Measurements from ENCODE around the gene CDH18. TPM values are rescaled to one million over a fixed set of nuclear protein-coding genes. Genes with fewer than 3 reads are reported as not detected.

Gene CDH18
- total and polyA plus RNA-seq, 2 of the 13 experiments (the other 11 are each of a cell fraction or from before 2014, with no cell fraction given) = not detected

GRCh38 chr5:19676895-19677294 is 311.1 kb downstream of the CDH18 start:
- Histone ChIP-seq H3K27ac (ENCODE audit: extremely low read length, insufficient read depth, low read length) (no peak overlapping the region), H2AFZ (ENCODE audit: low read length) (no peak overlapping the region), H3K4me3 (replicated peaks in 1 of 3; ENCODE audit: insufficient read depth in 1 of 3, low read depth in 2 of 3, low read length in 3 of 3) (no peak overlapping the region), H3K36me3 (replicated peaks in 1 of 2; ENCODE audit: control insufficient read depth in 1 of 2, insufficient read depth in 2 of 2, low read length in 2 of 2) (no peaks in the 10 kb centered on the region), H3K4me2 (ENCODE audit: low read depth, low read length) (no peak overlapping the region), H4K20me1 (ENCODE audit: insufficient read depth, low read length) (no peaks in the 10 kb centered on the region), H3K9ac (ENCODE audit: insufficient read depth, low read depth, low read length) (no peak overlapping the region), H3K4me1 (ENCODE audit: insufficient read depth, low read length) (no peaks in the 10 kb centered on the region), H3K79me2 (ENCODE audit: insufficient read depth, low read length) (no peaks in the 10 kb centered on the region), H3K9me3 (ENCODE audit: low read length) (peaks cover 13% of the 10 kb centered on the region; the same call in 1 of the 2 replicates), H3K27me3 (ENCODE audit: control insufficient read depth in 1 of 2, insufficient read depth in 2 of 2, low read length in 2 of 2) (no peaks in the 10 kb centered on the region)
- CTCF ChIA-PET (ENCODE audit: low intra/inter-chr PET ratio, low total read pairs) = no interaction called here
- POLR2A ChIA-PET = no interaction called here
- no peak for FAIRE-seq
- no TSS peak for BruUV-seq (replicated peaks)
- intact Hi-C loops (cut with micrococcal nuclease; ENCODE audit: unreplicated experiment) (no loop called here), in situ Hi-C loops (cut with HindIII; ENCODE audit: extremely low pct_ligation_motif_present, low pct_unique_long_range_greater_than_20kb) (no loop called here)
- TF ChIP-seq ZNF574 (CRISPR knock-in tag; IDR thresholded peaks at IDR 0.05) = no peak
- 1% methylated on average over 3 of the region's 3 CpGs for WGBS (ENCODE audit: low lambda C conversion rate)
- no peak for DNase-seq (ENCODE audit: low spot score)
- ATAC-seq = no peak

GRCh38 chr5:19660679-19661078 is 327.3 kb downstream of the CDH18 start:
- H3K36me3 ChIP-seq (replicated peaks in 1 of 2; ENCODE audit: control insufficient read depth in 1 of 2, insufficient read depth in 2 of 2, low read length in 2 of 2) = no peaks in the 10 kb centered on the region
- no peak overlapping the region for H2AFZ ChIP-seq (ENCODE audit: low read length)
- H3K9ac ChIP-seq (ENCODE audit: insufficient read depth, low read depth, low read length) = no peak overlapping the region
- peak; percentile 79 for TF ChIP-seq CEBPB (IDR thresholded peaks at IDR 0.05; ENCODE audit: borderline replicate concordance, low read depth, low read length)
- TF ChIP-seq CEBPG (CRISPR knock-in tag; IDR thresholded peaks at IDR 0.05) = peak; percentile 22; the same call in 1 of the 2 replicates
- no peak for TF ChIP-seq RORA (CRISPR knock-in tag; IDR thresholded peaks at IDR 0.05)
- no peak for TF ChIP-seq ATF1 (CRISPR knock-in tag; IDR thresholded peaks at IDR 0.05)
- no peak for TF ChIP-seq CHCHD3 (CRISPR knock-in tag; IDR thresholded peaks at IDR 0.05)
- TF ChIP-seq HNF4A (CRISPR knock-in tag; IDR thresholded peaks at IDR 0.05) = peak; percentile 55
- no peak for TF ChIP-seq NR2F1 (CRISPR knock-in tag; IDR thresholded peaks at IDR 0.05)
- no peak for TF ChIP-seq ZNF17 (CRISPR knock-in tag; IDR thresholded peaks at IDR 0.05)
- TF ChIP-seq GZF1 (CRISPR knock-in tag; IDR thresholded peaks at IDR 0.05) = no peak
- TF ChIP-seq GRHL1 (CRISPR knock-in tag; conservative IDR thresholded peaks at IDR 0.05) = no peak
- no peak for TF ChIP-seq RNF2 (conservative IDR thresholded peaks at IDR 0.05; ENCODE audit: low read depth)
- 0% methylated on average over 1 of the region's 1 CpG for WGBS (ENCODE audit: low lambda C conversion rate)
- ATAC-seq (peak; percentile 89), FAIRE-seq (no peak), DNase-seq (ENCODE audit: low spot score) (peak; percentile 9)
- H4K20me1 ChIP-seq (ENCODE audit: insufficient read depth, low read length) = no peaks in the 10 kb centered on the region
- H3K4me3 ChIP-seq (replicated peaks in 1 of 3; ENCODE audit: insufficient read depth in 1 of 3, low read depth in 2 of 3, low read length in 3 of 3) = no peak overlapping the region
- no peaks in the 10 kb centered on the region for H3K27me3 ChIP-seq (ENCODE audit: control insufficient read depth in 1 of 2, insufficient read depth in 2 of 2, low read length in 2 of 2)
- no peak overlapping the region for H3K4me2 ChIP-seq (ENCODE audit: low read depth, low read length)
- in situ Hi-C loops (cut with HindIII; ENCODE audit: extremely low pct_ligation_motif_present, low pct_unique_long_range_greater_than_20kb) = no loop called here
- intact Hi-C loops (cut with micrococcal nuclease; ENCODE audit: unreplicated experiment) = no loop called here
- no peaks in the 10 kb centered on the region for H3K9me3 ChIP-seq (ENCODE audit: low read length)
- no peaks in the 10 kb centered on the region for H3K79me2 ChIP-seq (ENCODE audit: insufficient read depth, low read length)
- ChIA-PET POLR2A (no interaction called here), CTCF (ENCODE audit: low intra/inter-chr PET ratio, low total read pairs) (no interaction called here)
- no peaks in the 10 kb centered on the region for H3K4me1 ChIP-seq (ENCODE audit: insufficient read depth, low read length)
- no TSS peak for BruUV-seq (replicated peaks)
- no peak overlapping the region for H3K27ac ChIP-seq (ENCODE audit: extremely low read length, insufficient read depth, low read length)
